WTC11 (cell line): Measurements from ENCODE around the gene CNOT9. TPM values are rescaled to one million over a fixed set of nuclear protein-coding genes. Genes with fewer than 3 reads are reported as not detected.

Experiments used
- ATAC-seq: fragments of 200-7000 bp; cut with Tn5 transposase; 2 replicates; pipeline ENCODE4 v1.10.0; 2021; ENCODE audit warnings: mild to moderate bottlenecking, moderate library complexity
- CTCF ChIA-PET: fragments of 300-600 bp; sonication (Branson Sonifier 250); formaldehyde crosslinking; loops from one replicate; lab custom pipeline; 2021; ENCODE audit warnings: antibody characterized with exemption; lab: Charles Lee
- POLR2A ChIA-PET: fragments of 350-600 bp; sonication (Branson Sonifier 250); formaldehyde crosslinking; loops from one replicate; lab custom pipeline; 2021; ENCODE audit warnings: antibody characterized with exemption; lab: Charles Lee
- DNase-seq: peaks from one replicate; pipeline ENCODE4 v3.0.0; 2021; ENCODE audit warnings: low spot score
- H3K27ac Mint-ChIP-seq: 2 replicates; pipeline ENCODE4 v1.8.0; 2021; ENCODE audit warnings: mixed read lengths
- H3K27me3 Mint-ChIP-seq: 2 replicates; pipeline ENCODE4 v1.8.0; 2021; ENCODE audit warnings: low read depth, mild to moderate bottlenecking, moderate library complexity, mixed read lengths
- H3K36me3 Mint-ChIP-seq: 2 replicates; pipeline ENCODE4 v1.8.0; 2021; ENCODE audit warnings: mixed read lengths
- H3K4me1 Mint-ChIP-seq: 2 replicates; pipeline ENCODE4 v1.8.0; 2022; ENCODE audit warnings: mixed read lengths
- H3K4me3 Mint-ChIP-seq: 2 replicates; pipeline ENCODE4 v1.8.0; 2021; ENCODE audit warnings: mild to moderate bottlenecking, moderate library complexity, mixed read lengths
- H3K9me3 Mint-ChIP-seq: 2 replicates; pipeline ENCODE4 v1.8.0; 2021; ENCODE audit warnings: mixed read lengths
- CREB1 ChIP-seq: sonication (generic); formaldehyde crosslinking; IDR thresholded peaks from 2 replicates; pipeline ENCODE4 v1.8.0; 2023; ENCODE audit warnings: mild to moderate bottlenecking, missing genetic modification reagents
- ELF4 ChIP-seq: sonication (generic); formaldehyde crosslinking; IDR thresholded peaks from 2 replicates; pipeline ENCODE4 v1.8.1; 2022; ENCODE audit warnings: low read depth, mild to moderate bottlenecking, moderate library complexity, missing genetic modification reagents
- FOXK1 ChIP-seq: sonication (generic); formaldehyde crosslinking; IDR thresholded peaks from 2 replicates; pipeline ENCODE4 v1.8.0; 2022; ENCODE audit warnings: mild to moderate bottlenecking, moderate library complexity, missing genetic modification reagents
- GABPB1 ChIP-seq: sonication (generic); formaldehyde crosslinking; IDR thresholded peaks from 2 replicates; pipeline ENCODE4 v1.8.1; 2023; ENCODE audit warnings: mild to moderate bottlenecking, missing genetic modification reagents
- NFATC4 ChIP-seq: fragments of 250-450 bp; sonication (Bioruptor Pico); IDR thresholded peaks from 2 replicates; pipeline ENCODE4 v1.9.0; 2021; ENCODE audit warnings: mild to moderate bottlenecking
- RORB ChIP-seq: fragments of 250-450 bp; sonication (Bioruptor Pico); IDR thresholded peaks from 2 replicates; pipeline ENCODE4 v1.9.0; 2021; ENCODE audit warnings: mild to moderate bottlenecking
- SMAD3 ChIP-seq: sonication (generic); formaldehyde crosslinking; IDR thresholded peaks from 2 replicates; pipeline ENCODE4 v1.8.0; 2022; ENCODE audit warnings: missing genetic modification reagents, mild to moderate bottlenecking, borderline replicate concordance
- TCF7 ChIP-seq: sonication (generic); formaldehyde crosslinking; IDR thresholded peaks from 2 replicates; pipeline ENCODE4 v1.8.0; 2022; ENCODE audit warnings: mild to moderate bottlenecking, low read depth, missing genetic modification reagents, moderate library complexity
- TEAD1 ChIP-seq: sonication (generic); formaldehyde crosslinking; IDR thresholded peaks from 2 replicates; pipeline ENCODE4 v1.8.0; 2022; ENCODE audit warnings: mild to moderate bottlenecking, missing genetic modification reagents
- TP53 ChIP-seq: sonication (generic); formaldehyde crosslinking; IDR thresholded peaks from 2 replicates; pipeline ENCODE4 v1.8.1; 2023; ENCODE audit warnings: mild to moderate bottlenecking, missing genetic modification reagents
- ZNF317 ChIP-seq: sonication (generic); formaldehyde crosslinking; IDR thresholded peaks from 2 replicates; pipeline ENCODE4 v1.8.1; 2023; ENCODE audit warnings: low read depth, mild to moderate bottlenecking, moderate library complexity, missing genetic modification reagents, borderline replicate concordance
- ZNF396 ChIP-seq: fragments of 250-450 bp; sonication (Bioruptor Pico); IDR thresholded peaks from 2 replicates; pipeline ENCODE4 v1.8.0; 2021; ENCODE audit warnings: mild to moderate bottlenecking, moderate library complexity, borderline replicate concordance
- ZNF416 ChIP-seq: fragments of 250-450 bp; sonication (Bioruptor Pico); IDR thresholded peaks from 2 replicates; pipeline ENCODE4 v1.9.0; 2021; ENCODE audit warnings: mild to moderate bottlenecking, inconsistent platforms
- total RNA-seq: library from RNA; stranded (reverse); gene quantifications from 3 replicates; pipeline ENCODE4 v1.2.3, GENCODE V29; 2021
- TF ChIP-seq, protein P1 (sequence below): sonication (generic); formaldehyde crosslinking; conservative IDR thresholded peaks from 2 replicates; pipeline ENCODE4 v1.8.1; 2022; ENCODE audit warnings: mild to moderate bottlenecking, missing genetic modification reagents
- TF ChIP-seq, protein P2 (sequence below): sonication (generic); formaldehyde crosslinking; IDR thresholded peaks from 2 replicates; pipeline ENCODE4 v1.8.0; 2023; ENCODE audit warnings: missing genetic modification reagents
- TF ChIP-seq, protein P3 (sequence below): fragments of 250-450 bp; sonication (Bioruptor Pico); IDR thresholded peaks from 2 replicates; pipeline ENCODE4 v1.9.0; 2021; ENCODE audit warnings: moderate library complexity, mild to moderate bottlenecking, inconsistent platforms, borderline replicate concordance
- TF ChIP-seq, protein P4 (sequence below): sonication (generic); formaldehyde crosslinking; IDR thresholded peaks from 2 replicates; pipeline ENCODE4 v1.8.0; 2022; ENCODE audit warnings: missing genetic modification reagents
- TF ChIP-seq, protein P5 (sequence below): sonication (generic); formaldehyde crosslinking; IDR thresholded peaks from 2 replicates; pipeline ENCODE4 v1.8.1; 2023; ENCODE audit warnings: mild to moderate bottlenecking, missing genetic modification reagents, moderate library complexity
- TF ChIP-seq, protein P6 (sequence below): sonication (generic); formaldehyde crosslinking; IDR thresholded peaks from 2 replicates; pipeline ENCODE4 v1.8.0; 2022; ENCODE audit warnings: mild to moderate bottlenecking, missing genetic modification reagents
- TF ChIP-seq, protein P7 (sequence below): fragments of 250-450 bp; sonication (Bioruptor Pico); IDR thresholded peaks from 2 replicates; pipeline ENCODE4 v1.9.0; 2021; ENCODE audit warnings: mild to moderate bottlenecking
- TF ChIP-seq, protein P8 (sequence below): fragments of 250-450 bp; sonication (Bioruptor Pico); IDR thresholded peaks from 2 replicates; pipeline ENCODE4 v1.8.0; 2021; ENCODE audit warnings: mild to moderate bottlenecking
- TF ChIP-seq, protein P9 (sequence below): sonication (generic); formaldehyde crosslinking; IDR thresholded peaks from 2 replicates; pipeline ENCODE4 v1.8.0; 2022; ENCODE audit warnings: mild to moderate bottlenecking, missing genetic modification reagents

CNOT9 gene
- total RNA-seq, 1 experiment from 2014 or later: 62.6 TPM

DNA sequence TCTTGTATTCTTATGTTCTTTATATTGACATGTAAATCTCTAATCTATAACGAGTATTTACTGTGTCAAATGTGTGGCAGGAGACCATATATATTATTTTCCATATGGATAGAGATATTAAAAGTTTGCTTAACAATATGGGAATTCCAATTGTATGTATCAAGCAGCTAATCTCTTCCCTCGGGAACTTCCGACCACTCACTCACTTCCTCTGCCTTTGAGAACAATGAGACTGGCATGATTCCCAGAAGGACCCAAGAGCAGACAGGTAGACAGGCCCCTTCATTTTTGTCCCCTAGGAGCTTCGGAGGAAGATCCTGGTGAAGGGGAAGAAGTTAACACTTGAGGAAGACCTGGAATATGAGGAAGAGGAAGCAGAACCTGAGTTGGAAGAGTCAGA lies 63.2 kb downstream of the CNOT9 start:
- Mint-ChIP-seq H3K36me3 (peaks cover 12% of the 10 kb centered on the region; the same call in 1 of the 2 replicates), H3K4me3 (no peak overlapping the region), H3K27ac (no peak overlapping the region), H3K4me1 (no peaks in the 10 kb centered on the region), H3K27me3 (no peaks in the 10 kb centered on the region), H3K9me3 (no peaks in the 10 kb centered on the region)
- TF ChIP-seq, protein P1, sequence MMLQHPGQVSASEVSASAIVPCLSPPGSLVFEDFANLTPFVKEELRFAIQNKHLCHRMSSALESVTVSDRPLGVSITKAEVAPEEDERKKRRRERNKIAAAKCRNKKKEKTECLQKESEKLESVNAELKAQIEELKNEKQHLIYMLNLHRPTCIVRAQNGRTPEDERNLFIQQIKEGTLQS (CRISPR knock-in tag): no peak
- TF ChIP-seq, protein P2, sequence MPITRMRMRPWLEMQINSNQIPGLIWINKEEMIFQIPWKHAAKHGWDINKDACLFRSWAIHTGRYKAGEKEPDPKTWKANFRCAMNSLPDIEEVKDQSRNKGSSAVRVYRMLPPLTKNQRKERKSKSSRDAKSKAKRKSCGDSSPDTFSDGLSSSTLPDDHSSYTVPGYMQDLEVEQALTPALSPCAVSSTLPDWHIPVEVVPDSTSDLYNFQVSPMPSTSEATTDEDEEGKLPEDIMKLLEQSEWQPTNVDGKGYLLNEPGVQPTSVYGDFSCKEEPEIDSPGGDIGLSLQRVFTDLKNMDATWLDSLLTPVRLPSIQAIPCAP (CRISPR knock-in tag): no peak
- TF ChIP-seq RORB (no peak), CREB1 (CRISPR knock-in tag) (no peak), ZNF317 (CRISPR knock-in tag) (no peak), ZNF396 (CRISPR knock-in tag) (no peak), TEAD1 (CRISPR knock-in tag) (no peak)
- TF ChIP-seq, protein P3, sequence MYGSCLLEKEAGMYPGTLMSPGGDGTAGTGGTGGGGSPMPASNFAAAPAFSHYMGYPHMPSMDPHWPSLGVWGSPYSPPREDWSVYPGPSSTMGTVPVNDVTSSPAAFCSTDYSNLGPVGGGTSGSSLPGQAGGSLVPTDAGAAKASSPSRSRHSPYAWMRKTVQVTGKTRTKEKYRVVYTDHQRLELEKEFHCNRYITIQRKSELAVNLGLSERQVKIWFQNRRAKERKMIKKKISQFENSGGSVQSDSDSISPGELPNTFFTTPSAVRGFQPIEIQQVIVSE (CRISPR knock-in tag): no peak
- TF ChIP-seq, protein P4, sequence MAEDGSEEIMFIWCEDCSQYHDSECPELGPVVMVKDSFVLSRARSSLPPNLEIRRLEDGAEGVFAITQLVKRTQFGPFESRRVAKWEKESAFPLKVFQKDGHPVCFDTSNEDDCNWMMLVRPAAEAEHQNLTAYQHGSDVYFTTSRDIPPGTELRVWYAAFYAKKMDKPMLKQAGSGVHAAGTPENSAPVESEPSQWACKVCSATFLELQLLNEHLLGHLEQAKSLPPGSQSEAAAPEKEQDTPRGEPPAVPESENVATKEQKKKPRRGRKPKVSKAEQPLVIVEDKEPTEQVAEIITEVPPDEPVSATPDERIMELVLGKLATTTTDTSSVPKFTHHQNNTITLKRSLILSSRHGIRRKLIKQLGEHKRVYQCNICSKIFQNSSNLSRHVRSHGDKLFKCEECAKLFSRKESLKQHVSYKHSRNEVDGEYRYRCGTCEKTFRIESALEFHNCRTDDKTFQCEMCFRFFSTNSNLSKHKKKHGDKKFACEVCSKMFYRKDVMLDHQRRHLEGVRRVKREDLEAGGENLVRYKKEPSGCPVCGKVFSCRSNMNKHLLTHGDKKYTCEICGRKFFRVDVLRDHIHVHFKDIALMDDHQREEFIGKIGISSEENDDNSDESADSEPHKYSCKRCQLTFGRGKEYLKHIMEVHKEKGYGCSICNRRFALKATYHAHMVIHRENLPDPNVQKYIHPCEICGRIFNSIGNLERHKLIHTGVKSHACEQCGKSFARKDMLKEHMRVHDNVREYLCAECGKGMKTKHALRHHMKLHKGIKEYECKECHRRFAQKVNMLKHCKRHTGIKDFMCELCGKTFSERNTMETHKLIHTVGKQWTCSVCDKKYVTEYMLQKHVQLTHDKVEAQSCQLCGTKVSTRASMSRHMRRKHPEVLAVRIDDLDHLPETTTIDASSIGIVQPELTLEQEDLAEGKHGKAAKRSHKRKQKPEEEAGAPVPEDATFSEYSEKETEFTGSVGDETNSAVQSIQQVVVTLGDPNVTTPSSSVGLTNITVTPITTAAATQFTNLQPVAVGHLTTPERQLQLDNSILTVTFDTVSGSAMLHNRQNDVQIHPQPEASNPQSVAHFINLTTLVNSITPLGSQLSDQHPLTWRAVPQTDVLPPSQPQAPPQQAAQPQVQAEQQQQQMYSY (CRISPR knock-in tag): no peak
- ATAC-seq (no peak), DNase-seq (no peak)
- ChIA-PET CTCF (no interaction called here), POLR2A (interaction anchor here (1.0 kb wide), 1 partner anchor 79 kb away, joined by 3 read pairs; the partner anchor contains the start of gene TTLL4)

DNA sequence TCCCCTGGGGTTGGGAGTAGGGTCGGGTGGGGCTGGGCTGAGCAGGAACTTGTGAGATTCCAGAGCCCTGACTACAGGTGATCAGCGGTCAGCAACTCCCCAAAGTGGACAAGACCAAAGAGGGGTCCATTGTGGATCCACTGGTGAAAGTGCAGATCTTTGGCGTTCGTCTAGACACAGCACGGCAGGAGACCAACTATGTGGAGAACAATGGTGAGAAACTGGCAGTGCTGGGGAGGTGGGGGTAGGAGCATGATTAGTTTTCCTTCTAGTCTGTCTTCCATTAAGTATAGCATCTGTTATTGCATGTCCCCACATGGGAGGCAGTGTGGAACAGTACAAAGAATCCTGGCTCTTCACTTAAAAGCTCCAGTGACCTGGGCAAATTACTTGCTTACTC lies 67.1 kb downstream of the CNOT9 start:
- H3K9me3 Mint-ChIP-seq: no peaks in the 10 kb centered on the region
- TF ChIP-seq, protein P2 (CRISPR knock-in tag): no peak
- TF ChIP-seq TCF7 (CRISPR knock-in tag) (no peak), RORB (no peak), NFATC4 (CRISPR knock-in tag) (no peak), ZNF416 (no peak), GABPB1 (CRISPR knock-in tag) (no peak), CREB1 (CRISPR knock-in tag) (no peak), ELF4 (CRISPR knock-in tag) (no peak), TP53 (CRISPR knock-in tag) (no peak), ZNF317 (CRISPR knock-in tag) (no peak), SMAD3 (CRISPR knock-in tag) (no peak), FOXK1 (no peak)
- TF ChIP-seq, protein P5, sequence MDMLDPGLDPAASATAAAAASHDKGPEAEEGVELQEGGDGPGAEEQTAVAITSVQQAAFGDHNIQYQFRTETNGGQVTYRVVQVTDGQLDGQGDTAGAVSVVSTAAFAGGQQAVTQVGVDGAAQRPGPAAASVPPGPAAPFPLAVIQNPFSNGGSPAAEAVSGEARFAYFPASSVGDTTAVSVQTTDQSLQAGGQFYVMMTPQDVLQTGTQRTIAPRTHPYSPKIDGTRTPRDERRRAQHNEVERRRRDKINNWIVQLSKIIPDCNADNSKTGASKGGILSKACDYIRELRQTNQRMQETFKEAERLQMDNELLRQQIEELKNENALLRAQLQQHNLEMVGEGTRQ: no peak
- TF ChIP-seq, protein P6, sequence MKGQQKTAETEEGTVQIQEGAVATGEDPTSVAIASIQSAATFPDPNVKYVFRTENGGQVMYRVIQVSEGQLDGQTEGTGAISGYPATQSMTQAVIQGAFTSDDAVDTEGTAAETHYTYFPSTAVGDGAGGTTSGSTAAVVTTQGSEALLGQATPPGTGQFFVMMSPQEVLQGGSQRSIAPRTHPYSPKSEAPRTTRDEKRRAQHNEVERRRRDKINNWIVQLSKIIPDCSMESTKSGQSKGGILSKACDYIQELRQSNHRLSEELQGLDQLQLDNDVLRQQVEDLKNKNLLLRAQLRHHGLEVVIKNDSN (CRISPR knock-in tag): no peak
- TF ChIP-seq, protein P3 (CRISPR knock-in tag): no peak
- TF ChIP-seq, protein P7, sequence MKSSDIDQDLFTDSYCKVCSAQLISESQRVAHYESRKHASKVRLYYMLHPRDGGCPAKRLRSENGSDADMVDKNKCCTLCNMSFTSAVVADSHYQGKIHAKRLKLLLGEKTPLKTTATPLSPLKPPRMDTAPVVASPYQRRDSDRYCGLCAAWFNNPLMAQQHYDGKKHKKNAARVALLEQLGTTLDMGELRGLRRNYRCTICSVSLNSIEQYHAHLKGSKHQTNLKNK (CRISPR knock-in tag): no peak
- TF ChIP-seq, protein P8, sequence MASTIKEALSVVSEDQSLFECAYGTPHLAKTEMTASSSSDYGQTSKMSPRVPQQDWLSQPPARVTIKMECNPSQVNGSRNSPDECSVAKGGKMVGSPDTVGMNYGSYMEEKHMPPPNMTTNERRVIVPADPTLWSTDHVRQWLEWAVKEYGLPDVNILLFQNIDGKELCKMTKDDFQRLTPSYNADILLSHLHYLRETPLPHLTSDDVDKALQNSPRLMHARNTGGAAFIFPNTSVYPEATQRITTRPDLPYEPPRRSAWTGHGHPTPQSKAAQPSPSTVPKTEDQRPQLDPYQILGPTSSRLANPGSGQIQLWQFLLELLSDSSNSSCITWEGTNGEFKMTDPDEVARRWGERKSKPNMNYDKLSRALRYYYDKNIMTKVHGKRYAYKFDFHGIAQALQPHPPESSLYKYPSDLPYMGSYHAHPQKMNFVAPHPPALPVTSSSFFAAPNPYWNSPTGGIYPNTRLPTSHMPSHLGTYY: no peak
- TF ChIP-seq, protein P1 (CRISPR knock-in tag): no peak
- TF ChIP-seq, protein P9, sequence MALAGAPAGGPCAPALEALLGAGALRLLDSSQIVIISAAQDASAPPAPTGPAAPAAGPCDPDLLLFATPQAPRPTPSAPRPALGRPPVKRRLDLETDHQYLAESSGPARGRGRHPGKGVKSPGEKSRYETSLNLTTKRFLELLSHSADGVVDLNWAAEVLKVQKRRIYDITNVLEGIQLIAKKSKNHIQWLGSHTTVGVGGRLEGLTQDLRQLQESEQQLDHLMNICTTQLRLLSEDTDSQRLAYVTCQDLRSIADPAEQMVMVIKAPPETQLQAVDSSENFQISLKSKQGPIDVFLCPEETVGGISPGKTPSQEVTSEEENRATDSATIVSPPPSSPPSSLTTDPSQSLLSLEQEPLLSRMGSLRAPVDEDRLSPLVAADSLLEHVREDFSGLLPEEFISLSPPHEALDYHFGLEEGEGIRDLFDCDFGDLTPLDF (CRISPR knock-in tag): no peak
- TF ChIP-seq, all 79 proteins: peak for 0
- Mint-ChIP-seq H3K27me3 (no peaks in the 10 kb centered on the region), H3K36me3 (peaks cover 45% of the 10 kb centered on the region), H3K4me3 (no peak overlapping the region), H3K27ac (no peak overlapping the region), H3K4me1 (no peaks in the 10 kb centered on the region)
- DNase-seq: no peak
- ChIA-PET CTCF (no interaction called here), POLR2A (no interaction called here)
- no peak for ATAC-seq
